ENCODE results near the gene ICAM2. TPM values are rescaled to one million over a fixed set of nuclear protein-coding genes. Genes with fewer than 3 reads are reported as not detected.

ICAM2 gene
- total and polyA plus RNA-seq, 2 donors (not counting 3 experiments of a cell fraction or from before 2014, with no cell fraction given), result 586 to 2,377 TPM

- Histone ChIP-seq H2AFZ (ENCODE audit: low read depth, low read length) (no peak overlapping the region), H3K9me1 (replicated peaks; ENCODE audit: control insufficient read depth, extremely low read depth, insufficient read depth, low read length) (no peaks in the 10 kb centered on the region), H3K9me3 (replicated peaks; ENCODE audit: control insufficient read depth, insufficient read depth, low read length) (no peaks in the 10 kb centered on the region), H3K9ac (replicated peaks; ENCODE audit: extremely low read depth, insufficient read depth, low read length) (no peak overlapping the region), H3K27me3 (ENCODE audit: control insufficient read depth in 2 of 2, insufficient read depth in 2 of 2, low read length in 2 of 2) (peaks cover 2 to 6% of the 10 kb centered on the region in 2 experiments), H3K4me1 (ENCODE audit: control insufficient read depth, extremely low read depth, insufficient read depth, low read length) (peaks cover 10% of the 10 kb centered on the region), H3K36me3 (ENCODE audit: control insufficient read depth in 2 of 2, extremely low read depth in 1 of 2, insufficient read depth in 2 of 2, low read length in 2 of 2) (no peaks in the 10 kb centered on the region), H4K20me1 (replicated peaks; ENCODE audit: control insufficient read depth, extremely low read depth, insufficient read depth, low read length) (no peaks in the 10 kb centered on the region), H3K79me2 (ENCODE audit: control insufficient read depth, insufficient read depth, low read length) (no peaks in the 10 kb centered on the region), H3K27ac (ENCODE audit: insufficient read depth, low read depth, low read length) (no peak overlapping the region), H3K4me3 (replicated peaks in 1 of 3; ENCODE audit: insufficient read depth in 1 of 3, low read depth in 1 of 3, low read length in 3 of 3) (no peak overlapping the region), H3K4me2 (ENCODE audit: insufficient read depth, low read length) (no peak overlapping the region)
- dilution Hi-C loops (cut with MboI; ENCODE audit: extremely low pct_ligation_motif_present, low sequenced_read_pairs), result no loop called here
- FAIRE-seq (no peak), DNase-seq (ENCODE audit: low read depth, low spot score) (no peak)
- TF ChIP-seq MAX (IDR thresholded peaks at IDR 0.05; ENCODE audit: insufficient read depth, insufficient read length) (no peak), MYC (IDR thresholded peaks at IDR 0.05; ENCODE audit: low read depth, low read length) (no peak), POLR2AphosphoS5 (IDR thresholded peaks at IDR 0.05; ENCODE audit: insufficient read depth, low read depth, low read length) (no peak), POLR2A (IDR thresholded peaks at IDR 0.05; ENCODE audit: low read depth, low read length) (no peak), JUN (IDR thresholded peaks at IDR 0.05; ENCODE audit: borderline replicate concordance, insufficient read depth, insufficient read length, low read depth) (no peak), CTCF (IDR thresholded peaks at IDR 0.05; ENCODE audit: extremely low read depth in 1 of 2, insufficient read depth in 1 of 2, low read depth in 1 of 2, low read length in 2 of 2) (no peak), EZH2 (IDR thresholded peaks at IDR 0.05; ENCODE audit: borderline replicate concordance, low read depth, low read length, severe bottlenecking) (no peak), GATA2 (IDR thresholded peaks at IDR 0.05; ENCODE audit: insufficient read depth, insufficient read length, low read depth, low read length) (no peak), FOS (IDR thresholded peaks at IDR 0.05; ENCODE audit: borderline replicate concordance, insufficient read depth, low read length) (no peak)
- no TSS peak for BruUV-seq (replicated peaks)
- ChIA-PET POLR2A (no interaction called here), CTCF (interaction anchor here (1.0 to 12.0 kb wide), 7 partner anchors 10 to 145 kb away, joined by 3 to 183 read pairs (median 4); partner anchors contain the start of genes GH1 and PRR29)
- intact Hi-C loops (cut with micrococcal nuclease), result no loop called here
Observed at GRCh38 chr17:63988741-63989621, 31.5 kb downstream of the ICAM2 start.
